Stimulated activated memory B cell treated with anti-CD40 and anti-IgM and Interleukin-4, amounts not matched to agents 10 μg/mL and 1 μg/mL and 100 μg/mL, for 72 hours (primary cell): ENCODE data around the gene ADAMTS1.
"Not testable (repeated sequence)": the region's sequence is repeated elsewhere in the genome, so short reads cannot be mapped to it uniquely, and the experiment has no call there.

Source experiments
- ATAC-seq: fragments of 150-1000 bp; cut with Tn5 transposase; 2 replicates; pipeline ENCODE4 v1.10.0; 2021
- H3K27ac Mint-ChIP-seq: one replicate; pipeline ENCODE4 v1.8.0; 2022; ENCODE audit warnings: mild to moderate bottlenecking, mixed read lengths
- H3K27me3 Mint-ChIP-seq: one replicate; pipeline ENCODE4 v1.8.0; 2022; ENCODE audit warnings: mixed read lengths
- H3K36me3 Mint-ChIP-seq: one replicate; pipeline ENCODE4 v1.8.0; 2022; ENCODE audit warnings: mixed read lengths
- H3K4me1 Mint-ChIP-seq: one replicate; pipeline ENCODE4 v1.8.0; 2022; ENCODE audit warnings: mixed read lengths
- H3K4me3 Mint-ChIP-seq: one replicate; pipeline ENCODE4 v1.8.0; 2022; ENCODE audit warnings: mild to moderate bottlenecking, moderate library complexity, mixed read lengths
- H3K9me3 Mint-ChIP-seq: one replicate; pipeline ENCODE4 v1.8.0; 2022; ENCODE audit warnings: mixed read lengths

ADAMTS1 gene

DNA sequence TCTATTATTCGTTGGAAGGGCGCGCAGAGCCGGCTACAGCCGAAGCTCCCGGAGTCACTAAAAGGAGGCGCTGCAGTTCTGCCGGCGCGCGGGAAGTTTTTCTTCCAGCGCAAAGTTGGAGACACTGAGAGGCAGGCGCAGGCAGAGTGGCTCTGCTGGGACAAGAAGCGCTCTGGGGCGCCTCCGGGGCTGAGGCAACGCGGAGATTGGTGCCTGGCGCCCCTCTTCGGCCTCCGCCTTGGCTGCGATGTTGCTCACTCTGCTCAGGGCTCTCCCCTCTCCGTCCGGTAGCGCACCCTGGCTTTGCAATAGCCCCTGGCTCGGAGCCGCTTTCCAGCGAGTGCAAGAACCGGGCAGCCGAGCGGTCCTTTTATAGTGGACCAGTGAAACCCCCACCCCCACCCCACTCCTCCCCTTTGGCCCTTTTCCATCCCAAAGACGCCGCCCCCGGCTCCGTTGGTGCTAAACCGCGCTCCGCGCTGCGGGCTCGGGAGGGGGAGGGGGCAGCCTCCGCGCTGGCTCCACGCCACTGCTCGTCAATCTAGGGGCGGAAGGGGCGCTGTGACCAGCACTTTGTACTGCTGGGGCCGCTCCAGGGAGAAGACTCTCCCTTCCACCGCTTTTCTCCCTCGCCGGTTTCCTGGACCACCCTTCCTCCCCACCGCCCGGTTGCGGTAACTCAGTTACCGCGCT, at the start of gene ADAMTS1:
Gene ADAMTS1, minus strand, starts transcription at position 344 of the 693 bp plus-strand sequence. CDS start 455 bp downstream, outside the sequence.
- Mint-ChIP-seq H3K4me3 (peak within 1 kb of the TSS; percentile 43), H3K36me3 (no peaks in the 10 kb centered on the region), H3K4me1 (peaks cover 35% of the 10 kb centered on the region), H3K27me3 (peaks cover 66% of the 10 kb centered on the region), H3K27ac (no peak within 1 kb of the TSS), H3K9me3 (no peaks in the 10 kb centered on the region)
- no peak for ATAC-seq

DNA sequence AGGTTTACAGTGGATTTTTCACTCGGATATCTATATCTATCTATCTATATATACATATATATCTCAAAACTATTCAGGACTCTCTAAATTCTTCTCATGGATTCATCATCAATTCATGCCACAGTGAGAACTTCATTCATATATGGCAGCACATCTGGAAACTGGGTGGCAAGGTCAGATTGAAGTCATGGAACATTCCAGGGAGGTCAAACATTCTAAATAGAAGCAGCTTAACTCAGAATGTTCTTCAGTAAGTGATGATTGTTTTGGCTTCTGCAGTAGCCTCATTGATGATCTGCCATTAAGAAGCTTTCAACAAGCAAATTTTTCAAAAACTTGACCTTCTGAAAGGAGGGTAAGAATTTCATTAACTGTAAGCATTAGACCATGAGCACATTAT, 46.9 kb upstream of the ADAMTS1 start:
- no peak overlapping the region for H3K4me3 Mint-ChIP-seq
- H3K9me3 Mint-ChIP-seq = no peaks in the 10 kb centered on the region
- no peak for ATAC-seq
- no peaks in the 10 kb centered on the region for H3K4me1 Mint-ChIP-seq
- H3K27me3 Mint-ChIP-seq = no peaks in the 10 kb centered on the region
- H3K27ac Mint-ChIP-seq = no peak overlapping the region
- H3K36me3 Mint-ChIP-seq = no peaks in the 10 kb centered on the region

DNA sequence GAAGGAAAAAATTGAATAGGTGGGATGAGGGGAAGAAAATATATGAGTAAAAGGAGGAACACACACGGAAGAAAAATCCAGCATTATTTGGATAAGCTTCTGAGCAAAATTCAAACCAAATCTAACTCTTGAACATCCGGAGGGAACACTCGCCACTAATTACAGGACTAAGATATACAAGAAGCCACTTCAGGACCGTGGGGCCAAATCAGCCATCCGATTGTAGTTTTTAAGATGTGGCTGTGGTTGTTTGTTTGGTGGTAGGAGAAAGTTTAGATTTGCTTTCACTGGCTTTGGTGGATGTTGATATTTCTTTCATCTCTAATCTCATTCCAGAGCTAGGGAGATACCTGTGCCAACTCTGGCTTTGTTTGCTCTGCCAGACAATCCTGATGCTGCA, 43.7 kb upstream of the ADAMTS1 start:
- Mint-ChIP-seq H3K27me3 (no peaks in the 10 kb centered on the region), H3K4me1 (no peaks in the 10 kb centered on the region), H3K9me3 (no peaks in the 10 kb centered on the region), H3K27ac (no peak overlapping the region), H3K4me3 (no peak overlapping the region), H3K36me3 (no peaks in the 10 kb centered on the region)
- no peak for ATAC-seq

DNA sequence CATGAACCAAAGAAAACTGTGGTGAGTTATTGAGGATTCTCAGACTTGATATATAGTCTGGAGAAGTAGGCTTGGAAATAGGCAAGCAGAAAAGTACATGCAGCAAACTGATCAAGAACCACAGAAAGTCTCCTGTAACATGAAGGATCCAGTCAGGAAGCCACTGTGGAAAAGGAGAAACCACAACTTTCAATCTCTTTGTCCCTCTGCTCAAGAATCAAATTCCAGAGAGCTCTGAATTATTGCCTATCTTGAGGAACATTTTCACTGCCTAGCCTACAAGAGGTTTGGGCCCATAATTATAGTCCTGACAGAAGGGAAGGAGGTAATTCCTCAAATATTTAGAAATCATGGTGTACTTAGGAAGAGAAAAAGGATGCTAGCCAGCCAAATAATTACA, 43.0 kb upstream of the ADAMTS1 start:
- H3K27ac Mint-ChIP-seq = no peak overlapping the region
- H3K27me3 Mint-ChIP-seq = no peaks in the 10 kb centered on the region
- no peak for ATAC-seq
- no peaks in the 10 kb centered on the region for H3K4me1 Mint-ChIP-seq
- H3K36me3 Mint-ChIP-seq = no peaks in the 10 kb centered on the region
- no peaks in the 10 kb centered on the region for H3K9me3 Mint-ChIP-seq
- H3K4me3 Mint-ChIP-seq = no peak overlapping the region

DNA sequence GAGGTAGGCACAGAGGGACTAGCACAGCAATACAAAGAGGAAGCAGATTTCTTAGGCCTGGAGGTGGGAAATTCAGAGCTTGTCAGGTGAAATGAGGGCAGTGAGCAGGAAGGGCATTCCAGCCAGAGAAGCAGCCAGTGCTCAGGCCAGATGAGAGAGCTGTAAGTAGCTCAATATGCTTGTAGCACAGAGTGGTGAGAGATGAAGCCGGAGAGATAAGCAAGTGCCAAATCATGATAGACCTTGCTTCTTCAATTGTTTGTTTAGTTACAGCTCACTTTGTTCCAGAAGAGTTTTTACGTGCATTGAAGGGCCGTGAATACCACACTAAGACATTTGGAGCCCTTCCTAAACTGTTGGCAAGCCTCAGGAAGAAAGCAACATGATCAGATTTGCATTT, 42.0 kb upstream of the ADAMTS1 start:
- Mint-ChIP-seq H3K4me3 (no peak overlapping the region), H3K4me1 (no peaks in the 10 kb centered on the region), H3K27ac (no peak overlapping the region), H3K27me3 (no peaks in the 10 kb centered on the region), H3K9me3 (no peaks in the 10 kb centered on the region), H3K36me3 (no peaks in the 10 kb centered on the region)
- ATAC-seq = no peak

DNA sequence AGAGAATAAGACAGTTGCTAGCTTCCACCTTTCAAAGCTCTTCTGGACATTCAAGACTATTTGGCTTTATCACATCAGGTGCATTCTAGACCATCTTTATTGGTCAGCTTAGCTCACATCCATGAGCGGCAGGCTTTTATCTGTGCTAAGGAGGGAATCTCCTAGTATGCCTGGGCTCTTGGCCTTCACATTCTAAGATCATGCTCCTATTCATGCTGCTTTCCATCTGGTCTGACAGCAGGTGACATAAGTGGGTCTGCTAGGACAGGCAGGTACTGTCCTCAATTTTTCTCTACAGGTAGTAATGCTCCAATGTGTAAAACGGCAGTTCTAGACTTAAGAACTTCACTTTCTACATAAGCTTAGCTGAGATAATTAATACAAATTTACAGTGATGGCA, 39.2 kb upstream of the ADAMTS1 start:
- H3K4me1 Mint-ChIP-seq = no peaks in the 10 kb centered on the region
- no peaks in the 10 kb centered on the region for H3K36me3 Mint-ChIP-seq
- no peaks in the 10 kb centered on the region for H3K9me3 Mint-ChIP-seq
- no peak overlapping the region for H3K4me3 Mint-ChIP-seq
- H3K27me3 Mint-ChIP-seq = no peaks in the 10 kb centered on the region
- ATAC-seq = no peak
- no peak overlapping the region for H3K27ac Mint-ChIP-seq

DNA sequence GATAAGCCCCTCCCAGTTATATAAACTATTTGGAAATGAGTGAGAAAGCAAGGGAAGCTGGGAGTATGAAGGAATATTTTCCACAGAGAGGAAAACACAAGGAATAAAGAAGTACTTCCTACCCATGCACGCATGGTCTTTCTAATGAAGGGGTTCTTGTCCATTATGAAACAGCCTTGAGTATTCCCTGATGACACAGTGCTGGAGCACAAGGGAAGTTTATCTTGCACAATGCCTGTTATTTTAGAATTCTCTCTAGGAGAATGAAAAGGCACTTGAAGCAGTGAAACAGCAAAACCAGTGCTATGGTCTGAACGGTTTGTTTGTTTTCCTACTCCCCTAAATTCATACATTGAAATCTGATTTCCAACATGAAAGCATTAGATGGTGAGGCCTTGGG, 38.6 kb upstream of the ADAMTS1 start:
- no peak for ATAC-seq
- Mint-ChIP-seq H3K27me3 (no peaks in the 10 kb centered on the region), H3K4me1 (no peaks in the 10 kb centered on the region), H3K36me3 (no peaks in the 10 kb centered on the region), H3K4me3 (no peak overlapping the region), H3K27ac (no peak overlapping the region), H3K9me3 (no peaks in the 10 kb centered on the region)

DNA sequence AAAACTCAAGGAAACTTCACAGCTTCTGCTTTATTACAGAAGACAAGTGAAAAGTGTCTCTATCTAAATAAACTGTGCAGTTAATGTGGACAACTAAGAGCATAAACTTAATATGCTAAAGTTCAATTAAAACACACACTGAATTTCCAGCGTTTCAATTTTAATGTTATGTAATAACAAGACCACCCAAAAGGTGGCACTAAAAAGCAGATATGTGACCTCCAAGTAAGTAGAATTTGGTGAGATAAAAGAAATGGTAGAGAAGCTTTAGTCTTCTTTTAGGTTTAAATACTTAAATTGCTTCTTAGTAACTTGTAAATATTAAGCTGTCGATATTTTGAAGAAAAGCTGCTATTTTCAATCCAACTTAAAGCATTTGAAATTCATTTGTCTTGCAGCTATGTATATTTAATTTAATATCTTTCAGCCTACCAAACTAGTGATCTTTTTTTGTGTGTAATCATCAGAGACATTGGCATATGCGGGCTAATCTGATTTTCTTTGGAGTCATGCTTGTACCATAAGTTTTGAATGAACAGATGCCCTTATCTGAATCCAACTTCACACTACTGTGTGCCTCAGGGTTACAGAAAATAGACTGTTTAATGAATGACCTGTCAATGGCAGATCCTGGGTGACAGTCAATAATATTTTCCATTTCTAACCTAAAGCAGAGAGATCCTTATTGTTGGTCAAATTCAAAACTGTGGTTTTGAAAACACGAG, 36.5 kb upstream of the ADAMTS1 start:
- no peaks in the 10 kb centered on the region for H3K36me3 Mint-ChIP-seq
- no peaks in the 10 kb centered on the region for H3K27me3 Mint-ChIP-seq
- H3K4me3 Mint-ChIP-seq = no peak overlapping the region
- no peaks in the 10 kb centered on the region for H3K4me1 Mint-ChIP-seq
- ATAC-seq = no peak
- no peak overlapping the region for H3K27ac Mint-ChIP-seq
- no peaks in the 10 kb centered on the region for H3K9me3 Mint-ChIP-seq

DNA sequence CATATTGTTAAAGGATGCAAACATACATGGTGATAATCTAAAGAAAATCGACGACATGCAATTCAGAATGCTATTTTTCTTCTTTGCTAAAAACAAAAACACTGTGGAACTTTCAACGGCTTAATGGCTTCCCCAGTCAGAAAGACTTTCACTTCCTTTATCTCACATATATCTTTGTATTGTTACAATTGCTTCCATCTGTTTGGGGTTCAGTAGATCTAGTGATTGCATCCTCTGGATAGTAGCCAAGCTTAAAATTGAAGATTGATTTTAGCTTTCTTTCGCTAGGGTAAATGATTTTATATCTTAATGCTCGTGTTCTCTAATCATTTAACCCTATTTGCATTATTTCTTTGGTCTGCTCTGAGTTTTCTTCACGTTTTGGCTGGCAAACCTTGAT, 31.8 kb upstream of the ADAMTS1 start:
- Mint-ChIP-seq H3K9me3 (no peaks in the 10 kb centered on the region), H3K4me1 (no peaks in the 10 kb centered on the region), H3K36me3 (no peaks in the 10 kb centered on the region), H3K4me3 (no peak overlapping the region), H3K27ac (no peak overlapping the region), H3K27me3 (no peaks in the 10 kb centered on the region)
- no peak for ATAC-seq

DNA sequence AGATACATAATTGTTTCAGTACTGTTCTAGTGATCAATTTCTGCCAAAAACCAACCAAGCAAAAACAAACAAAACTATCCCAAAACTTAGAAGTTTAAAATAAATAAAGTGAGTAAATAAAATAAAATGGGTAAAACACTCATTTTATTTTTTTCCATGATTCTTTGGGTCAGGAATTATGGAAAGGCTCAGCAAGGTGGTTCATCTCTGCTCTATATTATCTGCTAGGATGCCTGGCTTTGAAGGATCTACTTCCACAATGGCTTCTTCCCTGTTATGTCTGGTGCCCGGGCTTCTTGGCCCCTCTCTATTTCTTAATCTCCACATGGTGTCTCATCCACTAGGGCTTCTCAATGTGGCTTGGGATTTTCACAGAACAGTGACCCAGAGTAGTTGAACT, 29.1 kb upstream of the ADAMTS1 start:
- ATAC-seq = no peak
- H3K9me3 Mint-ChIP-seq = peaks cover 3% of the 10 kb centered on the region
- H3K4me1 Mint-ChIP-seq = no peaks in the 10 kb centered on the region
- H3K27me3 Mint-ChIP-seq = no peaks in the 10 kb centered on the region
- H3K27ac Mint-ChIP-seq = no peak overlapping the region
- no peak overlapping the region for H3K4me3 Mint-ChIP-seq
- H3K36me3 Mint-ChIP-seq = no peaks in the 10 kb centered on the region

DNA sequence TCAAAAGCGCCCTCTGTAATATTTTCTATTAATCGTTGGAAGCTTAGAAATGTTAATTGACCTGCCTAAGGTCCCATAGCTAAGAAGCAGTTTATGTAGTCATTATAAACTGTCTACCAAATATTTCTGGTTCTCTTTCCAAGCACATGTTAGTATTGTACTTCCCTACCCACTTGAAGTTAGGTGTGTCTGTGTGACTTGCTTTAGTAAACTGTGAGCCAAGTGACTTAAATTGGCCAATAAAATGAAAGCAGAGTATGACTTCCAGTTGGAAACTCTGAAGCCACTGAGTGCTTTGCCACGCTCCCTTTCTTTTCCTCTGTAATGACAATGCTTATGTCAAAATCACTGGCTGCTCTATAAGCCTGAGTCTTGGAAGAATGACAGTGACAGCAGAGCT, 20.6 kb upstream of the ADAMTS1 start:
- Mint-ChIP-seq H3K36me3 (no peaks in the 10 kb centered on the region), H3K4me1 (no peaks in the 10 kb centered on the region), H3K27me3 (no peaks in the 10 kb centered on the region), H3K27ac (no peak overlapping the region), H3K4me3 (no peak overlapping the region), H3K9me3 (peaks cover 3% of the 10 kb centered on the region)
- ATAC-seq = no peak

DNA sequence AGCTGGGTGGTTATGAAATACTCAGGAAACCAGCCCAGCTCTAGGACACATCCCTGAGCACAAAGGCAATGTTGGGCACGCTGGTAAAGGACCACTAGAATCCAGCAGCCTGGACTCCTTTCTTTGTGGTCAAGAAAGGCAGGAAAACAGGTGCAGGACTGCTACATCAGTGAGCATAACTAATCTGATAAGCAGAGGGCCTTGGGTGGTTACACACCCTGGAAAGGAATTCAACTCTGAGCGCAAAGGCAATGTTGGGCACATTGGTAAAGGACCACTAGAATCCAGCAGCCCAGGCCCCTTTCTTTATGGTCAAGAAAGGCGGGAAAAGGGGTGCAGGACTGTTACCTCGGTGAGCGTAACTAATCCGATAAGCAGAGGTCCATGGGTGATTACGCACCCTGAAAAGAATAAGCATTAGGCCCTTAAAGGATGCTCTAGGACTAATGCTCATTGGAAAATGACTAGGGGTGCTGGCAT, 11.7 kb upstream of the ADAMTS1 start:
- H3K4me3 Mint-ChIP-seq, H3K36me3 Mint-ChIP-seq, H3K9me3 Mint-ChIP-seq, H3K27ac Mint-ChIP-seq, ATAC-seq, H3K4me1 Mint-ChIP-seq: not testable (repeated sequence)
- peaks cover 15% of the 10 kb centered on the region for H3K27me3 Mint-ChIP-seq

DNA sequence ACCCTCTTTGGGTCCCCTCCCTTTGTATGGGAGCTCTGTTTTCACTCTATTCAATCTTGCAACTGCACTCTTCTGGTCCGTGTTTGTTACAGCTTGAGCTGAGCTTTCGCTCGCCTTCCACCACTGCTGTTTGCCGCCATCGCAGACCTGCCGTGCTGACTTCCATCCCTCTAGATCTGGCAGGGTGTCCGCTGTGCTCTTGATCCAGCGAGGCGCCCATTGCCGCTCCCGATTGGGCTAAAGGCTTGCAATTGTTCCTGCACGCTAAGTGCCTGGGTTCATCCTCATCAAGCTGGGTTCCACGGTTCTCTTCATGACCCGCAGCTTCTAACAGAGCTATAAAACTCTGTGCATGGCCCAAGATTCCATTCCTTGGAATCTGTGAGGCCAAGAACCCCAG, 9.5 kb upstream of the ADAMTS1 start:
- H3K9me3 Mint-ChIP-seq, ATAC-seq, H3K4me3 Mint-ChIP-seq, H3K4me1 Mint-ChIP-seq, H3K27ac Mint-ChIP-seq, H3K36me3 Mint-ChIP-seq: not testable (repeated sequence)
- peaks cover 15% of the 10 kb centered on the region for H3K27me3 Mint-ChIP-seq

DNA sequence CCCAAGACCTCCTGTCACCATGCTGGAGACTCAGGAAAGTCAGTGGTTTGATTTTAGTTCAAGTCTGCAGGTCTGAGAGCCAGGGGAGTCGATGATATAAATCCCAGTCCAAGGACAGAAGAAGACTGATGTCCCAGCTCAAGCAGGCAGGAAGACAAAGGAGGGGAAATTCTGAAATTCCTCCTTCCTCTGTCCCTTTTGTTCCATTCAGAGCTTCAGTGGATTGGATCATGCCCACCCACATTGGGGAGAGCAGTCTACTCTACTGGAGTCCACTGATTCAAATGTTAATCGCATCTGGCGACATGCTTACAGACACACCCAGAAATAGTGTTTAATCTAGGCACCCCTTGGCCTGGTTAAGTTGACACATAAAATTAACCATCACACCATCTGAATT, 7.2 kb upstream of the ADAMTS1 start:
- no peak overlapping the region for H3K4me3 Mint-ChIP-seq
- no peak overlapping the region for H3K27ac Mint-ChIP-seq
- H3K4me1 Mint-ChIP-seq = peaks cover under 1% of the 10 kb centered on the region
- H3K9me3 Mint-ChIP-seq = no peaks in the 10 kb centered on the region
- H3K36me3 Mint-ChIP-seq = no peaks in the 10 kb centered on the region
- ATAC-seq = no peak
- H3K27me3 Mint-ChIP-seq = peaks cover 20% of the 10 kb centered on the region

DNA sequence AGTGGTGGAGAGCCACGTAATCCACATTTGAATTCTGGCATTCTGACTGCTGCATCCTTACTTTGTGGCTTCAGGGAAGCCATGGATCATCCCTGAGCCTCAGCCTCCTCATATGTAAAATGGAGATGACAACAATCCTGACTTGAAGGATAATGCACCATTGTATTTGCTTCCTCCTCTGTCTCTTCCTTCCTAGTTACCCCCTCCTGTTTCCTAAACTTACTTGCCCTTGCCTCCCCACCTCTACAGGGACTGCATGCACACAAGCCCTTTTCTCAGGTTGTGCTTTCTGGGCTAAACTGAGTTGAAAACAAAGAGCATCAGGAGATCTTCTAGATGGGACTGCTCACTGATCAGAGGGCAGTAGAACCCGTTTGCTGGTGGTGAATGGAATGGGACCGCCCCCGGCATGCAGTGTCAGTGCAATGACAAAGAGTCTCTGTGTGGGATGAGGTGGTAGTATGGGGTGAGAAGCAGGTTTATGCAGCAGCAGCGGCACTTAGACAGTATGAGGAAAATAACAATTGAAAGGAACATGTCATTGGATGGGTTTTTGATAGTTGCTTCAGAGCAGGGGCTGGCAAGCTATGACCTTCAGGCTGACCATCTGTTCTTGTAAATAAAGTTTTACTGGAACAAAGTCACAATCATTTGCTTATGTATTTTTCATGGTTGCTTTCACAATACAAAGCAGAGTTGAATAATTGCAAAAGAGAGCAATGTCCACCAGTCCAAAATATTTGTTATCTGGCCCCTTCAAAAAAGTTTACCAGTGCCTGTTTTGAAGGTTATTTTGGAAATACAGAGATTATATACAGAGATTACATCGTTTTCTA, 6.1 kb upstream of the ADAMTS1 start:
- no peak for ATAC-seq
- peaks cover 31% of the 10 kb centered on the region for H3K27me3 Mint-ChIP-seq
- peaks cover 11% of the 10 kb centered on the region for H3K4me1 Mint-ChIP-seq
- H3K9me3 Mint-ChIP-seq = no peaks in the 10 kb centered on the region
- H3K27ac Mint-ChIP-seq = no peak overlapping the region
- no peak overlapping the region for H3K4me3 Mint-ChIP-seq
- H3K36me3 Mint-ChIP-seq = no peaks in the 10 kb centered on the region
